Mucosa of descending colon (tissue), 3 donors: ENCODE results near the gene PLXNA2. TPM values are rescaled to one million over a fixed set of nuclear protein-coding genes. Genes with fewer than 3 reads are reported as not detected.

Source experiments
- ATAC-seq: fragments of 200-7000 bp; cut with Tn5 transposase; one replicate; pipeline ENCODE4 v1.9.1; 2020; ENCODE audit warnings: mild to moderate bottlenecking, moderate library complexity
- DNase-seq, 3 donors: peaks; one replicate each; pipeline ENCODE4 v3.0.0-alpha.2; 2020
- H3K36me3 ChIP-seq: fragments of 200-600 bp; one replicate; pipeline ENCODE4 v1.8.0; 2021; ENCODE audit warnings: low read depth, mild to moderate bottlenecking
- H3K4me1 ChIP-seq: fragments of 200-600 bp; one replicate; pipeline ENCODE4 v1.8.0; 2021; ENCODE audit warnings: low read depth, mild to moderate bottlenecking
- H3K4me3 ChIP-seq: fragments of 200-600 bp; one replicate; pipeline ENCODE4 v1.8.0; 2021; ENCODE audit warnings: mild to moderate bottlenecking
- H3K9me3 ChIP-seq: fragments of 200-600 bp; one replicate; pipeline ENCODE4 v1.8.0; 2021; ENCODE audit warnings: mild to moderate bottlenecking
- intact Hi-C, 2 donors: fragments of 100-400 bp; cut with DNase I in 1 of 2; cut with micrococcal nuclease in 1 of 2; formaldehyde crosslinking; loops; one replicate each; pipeline versions ENCODE4 v1.11.0 to v1.11.1; 2022; cut with DNase I, micrococcal nuclease
- total RNA-seq, 3 donors: library from RNA; stranded (reverse); fragmentation: NEBNext Ultra II Directional in 2 of 3; extraction: Animal tissue kit (Norgen Biotek cat#: 25700) in 2 of 3; gene quantifications; one replicate each; pipeline versions ENCODE4 v1.2.1 to v1.2.4, GENCODE V29; 2021 to 2023
- TF ChIP-seq, protein P1 (sequence below): fragments of 200-600 bp; IDR thresholded peaks from one replicate; pipeline ENCODE4 v1.8.0; 2022; ENCODE audit warnings: antibody characterized with exemption, mild to moderate bottlenecking
- donor health status: DM: no; HTN: no; CAD: no; lungs with moderate emphysema.
- donor health status: DM: no; HTN: no; CAD: no.
- donor health status: DM: no; HTN: yes; CAD: no.

Gene PLXNA2
- total RNA-seq, 3 donors from 2014 or later: 65.5 to 127 (median 70.6) TPM

- TF ChIP-seq, protein P1, sequence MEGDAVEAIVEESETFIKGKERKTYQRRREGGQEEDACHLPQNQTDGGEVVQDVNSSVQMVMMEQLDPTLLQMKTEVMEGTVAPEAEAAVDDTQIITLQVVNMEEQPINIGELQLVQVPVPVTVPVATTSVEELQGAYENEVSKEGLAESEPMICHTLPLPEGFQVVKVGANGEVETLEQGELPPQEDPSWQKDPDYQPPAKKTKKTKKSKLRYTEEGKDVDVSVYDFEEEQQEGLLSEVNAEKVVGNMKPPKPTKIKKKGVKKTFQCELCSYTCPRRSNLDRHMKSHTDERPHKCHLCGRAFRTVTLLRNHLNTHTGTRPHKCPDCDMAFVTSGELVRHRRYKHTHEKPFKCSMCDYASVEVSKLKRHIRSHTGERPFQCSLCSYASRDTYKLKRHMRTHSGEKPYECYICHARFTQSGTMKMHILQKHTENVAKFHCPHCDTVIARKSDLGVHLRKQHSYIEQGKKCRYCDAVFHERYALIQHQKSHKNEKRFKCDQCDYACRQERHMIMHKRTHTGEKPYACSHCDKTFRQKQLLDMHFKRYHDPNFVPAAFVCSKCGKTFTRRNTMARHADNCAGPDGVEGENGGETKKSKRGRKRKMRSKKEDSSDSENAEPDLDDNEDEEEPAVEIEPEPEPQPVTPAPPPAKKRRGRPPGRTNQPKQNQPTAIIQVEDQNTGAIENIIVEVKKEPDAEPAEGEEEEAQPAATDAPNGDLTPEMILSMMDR: no peak
- ATAC-seq: no peak
- no peak for DNase-seq
- intact Hi-C loops: loop anchor here (10.0 kb wide), 2 partner anchors 48 to 108 kb away; partner anchors contain the start of gene PLXNA2 (in 1 of the 2)
- H3K4me3 ChIP-seq: no peak overlapping the region
- H3K36me3 ChIP-seq: no peaks in the 10 kb centered on the region
- H3K4me1 ChIP-seq: peaks cover 8% of the 10 kb centered on the region
- H3K9me3 ChIP-seq: no peaks in the 10 kb centered on the region
These were observed 107.6 kb downstream of the PLXNA2 start for GRCh38 chr1:208136459-208137182.

DNA sequence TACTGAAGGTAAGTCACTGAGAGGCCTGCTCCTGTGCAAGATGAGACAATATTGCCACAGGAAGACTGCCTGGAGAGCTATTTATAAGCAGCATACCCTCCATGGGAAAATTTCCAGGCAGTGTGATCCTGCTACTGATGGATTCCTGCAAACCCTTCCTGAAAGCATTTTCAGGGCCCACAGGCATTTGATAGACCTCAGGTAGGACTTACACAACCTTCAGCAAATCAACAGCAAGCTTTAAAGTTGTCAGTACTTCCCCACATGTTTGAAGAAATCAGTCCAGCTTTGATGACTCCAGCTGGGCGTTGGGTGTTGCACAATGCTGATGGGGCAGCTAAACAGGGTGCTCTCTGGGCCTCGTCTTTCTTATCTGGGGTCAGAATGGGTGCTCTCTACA, 108.8 kb downstream of the PLXNA2 start:
- intact Hi-C loops: loop anchor here (10.0 kb wide), 2 partner anchors 49 to 109 kb away; partner anchors contain the start of gene PLXNA2 (in 1 of the 2)
- no peaks in the 10 kb centered on the region for H3K9me3 ChIP-seq
- no peak for DNase-seq
- TF ChIP-seq, protein P1: no peak
- H3K36me3 ChIP-seq: no peaks in the 10 kb centered on the region
- no peak overlapping the region for H3K4me3 ChIP-seq
- no peak for ATAC-seq
- H3K4me1 ChIP-seq: peaks cover 10% of the 10 kb centered on the region

GRCh38 chr1:208134491-208134890, 109.7 kb downstream of the PLXNA2 start:
- TF ChIP-seq, protein P1: no peak
- Histone ChIP-seq H3K36me3 (no peaks in the 10 kb centered on the region), H3K9me3 (no peaks in the 10 kb centered on the region), H3K4me3 (no peak overlapping the region), H3K4me1 (peaks cover 10% of the 10 kb centered on the region)
- ATAC-seq: no peak
- intact Hi-C loops: loop anchor here (10.0 kb wide), 2 partner anchors 50 to 110 kb away; partner anchors contain the start of gene PLXNA2 (in 1 of the 2)
- no peak for DNase-seq

DNA sequence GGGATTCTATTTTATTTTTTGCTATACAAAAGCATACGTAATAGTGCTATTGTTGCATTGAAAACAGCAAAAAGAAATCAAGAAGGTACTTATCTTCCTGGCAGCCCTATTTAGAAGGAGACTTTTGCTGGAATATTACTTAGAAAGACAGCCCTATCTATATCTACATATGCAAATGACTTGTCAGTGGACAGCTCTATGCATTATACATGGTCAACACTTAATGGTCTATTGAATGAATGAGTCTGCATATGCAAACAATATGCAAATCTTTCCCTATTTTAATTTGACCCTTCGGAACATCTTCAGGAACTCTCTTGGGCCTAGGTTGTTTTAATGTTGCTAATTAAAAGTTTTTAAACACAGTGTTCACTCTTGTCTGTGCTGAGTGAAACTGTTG, 110.8 kb downstream of the PLXNA2 start:
- intact Hi-C loops: loop anchor here (10.0 kb wide), 2 partner anchors 51 to 111 kb away; partner anchors contain the start of gene PLXNA2 (in 1 of the 2)
- H3K4me1 ChIP-seq: peaks cover 10% of the 10 kb centered on the region
- ATAC-seq (no peak), DNase-seq (no peak)
- no peaks in the 10 kb centered on the region for H3K9me3 ChIP-seq
- H3K4me3 ChIP-seq: no peak overlapping the region
- no peaks in the 10 kb centered on the region for H3K36me3 ChIP-seq
- TF ChIP-seq, protein P1: no peak

GRCh38 chr1:208132287-208132882, 111.8 kb downstream of the PLXNA2 start:
- Histone ChIP-seq H3K4me3 (no peak overlapping the region), H3K36me3 (no peaks in the 10 kb centered on the region), H3K4me1 (peaks cover 10% of the 10 kb centered on the region), H3K9me3 (no peaks in the 10 kb centered on the region)
- ATAC-seq (peak; percentile 98), DNase-seq (peak; percentile 90 to 97 (median 95))
- intact Hi-C loops: loop anchor here (10.0 kb wide), 2 partner anchors 52 to 112 kb away; partner anchors contain the start of gene PLXNA2 (in 1 of the 2)
- TF ChIP-seq, protein P1: peak; percentile 86
